Stimulated activated memory B cell treated with anti-CD40 and anti-IgM and Interleukin-4, amounts not matched to agents 10 μg/mL and 1 μg/mL and 100 μg/mL, for 72 hours (primary cell): ENCODE measurements around the gene TSPAN5.

Experiments used
- ATAC-seq: fragments of 150-1000 bp; cut with Tn5 transposase; 2 replicates; pipeline ENCODE4 v1.10.0; 2021
- H3K27ac Mint-ChIP-seq: one replicate; pipeline ENCODE4 v1.8.0; 2022; ENCODE audit warnings: mild to moderate bottlenecking, mixed read lengths
- H3K27me3 Mint-ChIP-seq: one replicate; pipeline ENCODE4 v1.8.0; 2022; ENCODE audit warnings: mixed read lengths
- H3K36me3 Mint-ChIP-seq: one replicate; pipeline ENCODE4 v1.8.0; 2022; ENCODE audit warnings: mixed read lengths
- H3K4me1 Mint-ChIP-seq: one replicate; pipeline ENCODE4 v1.8.0; 2022; ENCODE audit warnings: mixed read lengths
- H3K4me3 Mint-ChIP-seq: one replicate; pipeline ENCODE4 v1.8.0; 2022; ENCODE audit warnings: mild to moderate bottlenecking, moderate library complexity, mixed read lengths
- H3K9me3 Mint-ChIP-seq: one replicate; pipeline ENCODE4 v1.8.0; 2022; ENCODE audit warnings: mixed read lengths

The TSPAN5 gene

GRCh38 chr4:98606894-98607293 lies 51.5 kb downstream of the TSPAN5 start:
- ATAC-seq: no peak
- Mint-ChIP-seq H3K4me1 (peaks cover 36% of the 10 kb centered on the region), H3K9me3 (no peaks in the 10 kb centered on the region), H3K36me3 (peaks cover 8% of the 10 kb centered on the region), H3K27me3 (no peaks in the 10 kb centered on the region), H3K4me3 (no peak overlapping the region), H3K27ac (no peak overlapping the region)

GRCh38 chr4:98605216-98605615 lies 53.2 kb downstream of the TSPAN5 start:
- Mint-ChIP-seq H3K9me3 (peaks cover 6% of the 10 kb centered on the region), H3K4me1 (peaks cover 40% of the 10 kb centered on the region), H3K4me3 (no peak overlapping the region), H3K36me3 (peaks cover 15% of the 10 kb centered on the region), H3K27me3 (no peaks in the 10 kb centered on the region), H3K27ac (no peak overlapping the region)
- ATAC-seq: no peak

DNA sequence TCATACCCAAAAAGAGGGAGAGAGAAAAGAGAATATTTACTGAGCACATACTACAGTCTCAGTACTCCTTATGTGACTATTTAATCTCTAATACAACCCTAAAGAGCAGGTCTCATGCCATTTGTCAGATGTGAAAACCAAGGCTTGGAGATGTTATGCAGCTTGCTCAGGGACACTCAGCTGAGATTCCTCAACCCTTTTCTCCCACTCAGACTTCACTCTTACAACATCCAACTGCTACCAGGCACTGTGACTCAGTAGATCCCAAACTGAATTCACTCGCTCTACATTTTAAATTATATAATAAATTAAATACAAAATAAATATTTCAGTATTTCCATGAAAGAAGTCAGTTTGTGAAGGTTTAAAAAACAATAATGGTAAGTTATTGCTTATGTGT lies 53.7 kb downstream of the TSPAN5 start:
- H3K4me1 Mint-ChIP-seq: peaks cover 40% of the 10 kb centered on the region
- H3K27ac Mint-ChIP-seq: no peak overlapping the region
- no peaks in the 10 kb centered on the region for H3K27me3 Mint-ChIP-seq
- H3K36me3 Mint-ChIP-seq: peaks cover 15% of the 10 kb centered on the region
- no peak overlapping the region for H3K4me3 Mint-ChIP-seq
- ATAC-seq: no peak
- peaks cover 6% of the 10 kb centered on the region for H3K9me3 Mint-ChIP-seq

DNA sequence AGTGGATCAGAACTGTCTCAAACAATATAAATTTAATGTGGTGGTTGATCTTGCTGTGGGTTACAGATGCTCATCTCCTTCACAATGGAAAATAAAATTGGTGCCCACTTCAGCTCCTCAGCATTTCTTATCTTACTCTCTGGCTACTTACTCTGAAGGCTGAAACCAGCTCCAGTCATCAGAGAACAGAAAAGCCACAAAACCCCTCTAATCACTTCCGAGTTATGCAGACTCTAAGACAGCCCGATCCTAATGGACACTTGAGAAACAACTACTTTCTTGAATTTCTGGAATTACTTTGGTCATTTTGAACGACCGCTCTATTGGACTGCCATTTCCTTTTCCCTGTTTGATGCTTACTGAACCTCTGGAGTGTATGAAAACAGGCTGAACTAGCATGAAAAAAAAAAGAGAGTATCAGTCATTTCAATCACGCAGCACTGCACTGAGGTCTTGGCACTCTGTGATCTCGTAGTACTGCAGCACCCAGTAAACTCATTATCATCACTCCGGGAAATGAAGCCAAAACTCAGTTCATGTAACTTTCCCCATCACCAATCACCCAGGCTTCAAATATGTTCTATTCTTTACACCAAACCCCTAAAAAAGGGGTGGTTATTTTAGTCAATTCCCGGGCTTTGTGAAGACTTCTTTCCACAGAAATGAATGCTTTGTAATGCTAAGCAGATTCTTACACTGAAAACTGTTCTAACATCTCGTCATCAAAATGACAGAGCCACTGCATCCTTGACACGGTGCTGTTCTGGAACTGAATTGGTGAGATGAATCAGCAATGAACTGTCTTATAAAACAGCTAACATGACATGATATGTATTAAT lies 54.5 kb downstream of the TSPAN5 start:
- peak overlapping the region; percentile 14 for H3K4me3 Mint-ChIP-seq
- peaks cover 38% of the 10 kb centered on the region for H3K4me1 Mint-ChIP-seq
- ATAC-seq: peak; percentile 54
- H3K9me3 Mint-ChIP-seq: peaks cover 6% of the 10 kb centered on the region
- peak overlapping the region; percentile 5 for H3K27ac Mint-ChIP-seq
- no peaks in the 10 kb centered on the region for H3K27me3 Mint-ChIP-seq
- peaks cover 15% of the 10 kb centered on the region for H3K36me3 Mint-ChIP-seq

- H3K27me3 Mint-ChIP-seq: no peaks in the 10 kb centered on the region
- H3K4me1 Mint-ChIP-seq: peaks cover 32% of the 10 kb centered on the region
- peak overlapping the region; percentile 58 for H3K27ac Mint-ChIP-seq
- no peak overlapping the region for H3K4me3 Mint-ChIP-seq
- peak; percentile 65 for ATAC-seq
- peaks cover 8% of the 10 kb centered on the region for H3K9me3 Mint-ChIP-seq
- peaks cover 20% of the 10 kb centered on the region for H3K36me3 Mint-ChIP-seq
These were observed 56.1 kb downstream of the TSPAN5 start for GRCh38 chr4:98602270-98602669.

DNA sequence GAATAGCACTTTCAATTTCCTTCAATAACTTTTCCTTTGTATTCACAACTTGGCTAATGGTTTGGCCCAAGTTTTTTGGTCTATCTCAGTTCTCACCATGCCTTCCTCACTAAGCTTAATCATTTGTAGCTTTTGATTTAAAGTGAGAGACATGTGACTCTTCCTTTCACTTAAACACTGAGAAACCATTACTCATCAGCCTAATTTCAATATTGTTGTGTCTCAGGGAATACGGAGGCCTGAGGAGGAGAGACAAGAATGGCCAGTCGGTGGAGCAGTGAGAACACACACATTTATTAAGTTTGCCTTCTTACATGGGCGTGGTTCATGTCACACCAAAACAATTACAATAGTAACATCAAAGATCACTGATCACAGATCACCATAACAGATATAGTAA lies 56.7 kb downstream of the TSPAN5 start:
- Mint-ChIP-seq H3K4me1 (peaks cover 32% of the 10 kb centered on the region), H3K36me3 (peaks cover 20% of the 10 kb centered on the region), H3K27ac (peak overlapping the region; percentile 58), H3K9me3 (peaks cover 8% of the 10 kb centered on the region), H3K4me3 (peak overlapping the region; percentile 24), H3K27me3 (no peaks in the 10 kb centered on the region)
- peak; percentile 48 for ATAC-seq

- peaks cover 20% of the 10 kb centered on the region for H3K36me3 Mint-ChIP-seq
- H3K4me3 Mint-ChIP-seq: no peak overlapping the region
- no peaks in the 10 kb centered on the region for H3K27me3 Mint-ChIP-seq
- H3K9me3 Mint-ChIP-seq: peaks cover 8% of the 10 kb centered on the region
- peaks cover 32% of the 10 kb centered on the region for H3K4me1 Mint-ChIP-seq
- no peak overlapping the region for H3K27ac Mint-ChIP-seq
- ATAC-seq: no peak
These were observed 58.7 kb downstream of the TSPAN5 start for GRCh38 chr4:98599617-98600205.

DNA sequence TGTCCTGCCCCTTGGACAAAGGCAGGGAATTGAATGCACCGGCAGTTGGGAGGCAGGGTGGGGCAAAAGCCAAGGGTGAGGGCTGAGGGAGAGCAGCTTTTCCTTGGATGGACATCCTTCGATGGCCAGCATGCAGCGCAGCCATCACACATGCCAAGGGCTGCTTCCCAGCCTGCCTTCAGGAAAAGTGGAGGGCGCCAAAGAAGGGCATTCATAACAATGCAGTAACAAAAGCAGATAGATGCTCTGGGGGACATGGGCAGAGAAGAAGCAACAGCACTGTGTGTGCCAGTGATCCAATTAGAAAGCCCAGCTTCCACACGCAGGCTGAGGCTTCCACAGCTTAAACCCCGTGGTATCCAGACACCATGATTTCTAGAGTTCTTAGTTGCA lies 71.5 kb downstream of the TSPAN5 start:
- no peaks in the 10 kb centered on the region for H3K9me3 Mint-ChIP-seq
- no peak for ATAC-seq
- H3K27me3 Mint-ChIP-seq: no peaks in the 10 kb centered on the region
- no peaks in the 10 kb centered on the region for H3K36me3 Mint-ChIP-seq
- no peaks in the 10 kb centered on the region for H3K4me1 Mint-ChIP-seq
- H3K27ac Mint-ChIP-seq: no peak overlapping the region
- no peak overlapping the region for H3K4me3 Mint-ChIP-seq

DNA sequence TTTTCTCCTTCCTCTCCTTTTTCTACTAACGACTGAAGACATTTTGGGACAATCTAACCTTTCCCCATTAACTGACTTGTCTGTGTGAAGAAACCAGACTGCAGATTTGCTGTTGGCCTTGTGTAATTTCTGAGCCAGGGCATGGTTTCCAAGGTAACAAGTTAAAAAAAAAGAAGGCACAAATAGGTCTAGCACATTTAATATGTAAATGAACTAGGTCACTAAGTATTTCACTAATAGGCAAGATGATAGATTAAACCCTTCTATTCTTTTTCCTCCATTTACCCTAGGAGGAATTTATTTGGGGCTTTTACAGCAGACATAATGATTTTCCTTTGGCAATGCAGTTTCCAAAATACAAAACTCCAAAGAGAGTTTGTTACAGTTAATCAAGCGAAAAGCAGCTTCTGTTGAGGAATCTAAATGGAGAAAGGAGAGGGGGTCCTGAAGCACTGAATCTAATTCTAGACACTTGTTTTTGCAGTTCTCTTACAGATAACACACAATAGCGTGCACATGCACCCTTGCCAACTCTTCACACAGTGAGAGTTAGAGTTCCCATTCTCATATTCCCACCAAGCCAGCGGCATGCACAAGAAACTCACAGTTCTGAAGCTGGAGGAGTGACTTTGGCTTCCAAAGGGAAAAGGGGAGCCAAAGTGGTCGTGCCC lies 72.0 kb downstream of the TSPAN5 start:
- no peak overlapping the region for H3K4me3 Mint-ChIP-seq
- H3K36me3 Mint-ChIP-seq: no peaks in the 10 kb centered on the region
- no peaks in the 10 kb centered on the region for H3K27me3 Mint-ChIP-seq
- no peak overlapping the region for H3K27ac Mint-ChIP-seq
- no peak for ATAC-seq
- peaks cover 2% of the 10 kb centered on the region for H3K4me1 Mint-ChIP-seq
- no peaks in the 10 kb centered on the region for H3K9me3 Mint-ChIP-seq

DNA sequence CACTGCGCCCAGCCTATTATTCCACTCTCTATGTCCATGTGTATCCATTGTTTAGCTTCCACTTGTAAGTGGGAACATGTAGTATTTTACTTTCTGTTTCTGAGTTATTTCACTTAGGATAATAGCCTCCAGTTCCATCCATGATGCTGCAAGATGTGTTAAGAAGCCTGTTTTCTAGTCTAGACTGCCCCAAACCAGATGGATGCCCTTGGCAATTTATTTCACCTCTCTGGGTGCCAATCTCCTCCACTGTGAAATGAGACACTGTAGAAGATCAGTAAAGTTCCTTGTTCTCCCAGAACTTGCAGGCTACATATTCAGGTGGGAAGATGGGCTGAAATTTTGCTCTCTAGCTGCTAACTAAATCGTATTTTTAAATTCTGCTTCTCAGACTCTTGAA lies 72.8 kb downstream of the TSPAN5 start:
- Mint-ChIP-seq H3K4me1 (peaks cover 10% of the 10 kb centered on the region), H3K27me3 (no peaks in the 10 kb centered on the region), H3K27ac (no peak overlapping the region), H3K9me3 (no peaks in the 10 kb centered on the region), H3K36me3 (no peaks in the 10 kb centered on the region), H3K4me3 (no peak overlapping the region)
- ATAC-seq: no peak

DNA sequence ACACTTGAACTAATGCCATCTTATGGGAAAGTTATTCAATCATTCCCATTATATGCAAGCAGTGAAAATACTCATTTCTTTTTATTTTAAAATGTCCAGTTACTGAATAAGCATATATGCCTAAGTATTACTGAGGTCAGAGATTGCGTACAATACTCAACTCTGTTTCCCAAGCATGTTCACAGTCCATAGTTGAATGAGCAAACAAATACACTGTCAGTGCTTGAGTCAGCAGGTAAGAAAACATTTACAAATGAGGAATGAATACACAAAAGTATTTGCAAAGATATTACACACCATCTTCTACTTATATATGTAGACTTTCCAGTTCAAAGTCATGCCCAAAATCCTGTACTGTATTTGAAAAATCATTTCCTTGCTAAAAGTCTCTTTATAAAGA lies 74.1 kb downstream of the TSPAN5 start:
- Mint-ChIP-seq H3K36me3 (no peaks in the 10 kb centered on the region), H3K9me3 (no peaks in the 10 kb centered on the region), H3K4me1 (peaks cover 19% of the 10 kb centered on the region), H3K4me3 (no peak overlapping the region), H3K27ac (no peak overlapping the region), H3K27me3 (no peaks in the 10 kb centered on the region)
- ATAC-seq: no peak

DNA sequence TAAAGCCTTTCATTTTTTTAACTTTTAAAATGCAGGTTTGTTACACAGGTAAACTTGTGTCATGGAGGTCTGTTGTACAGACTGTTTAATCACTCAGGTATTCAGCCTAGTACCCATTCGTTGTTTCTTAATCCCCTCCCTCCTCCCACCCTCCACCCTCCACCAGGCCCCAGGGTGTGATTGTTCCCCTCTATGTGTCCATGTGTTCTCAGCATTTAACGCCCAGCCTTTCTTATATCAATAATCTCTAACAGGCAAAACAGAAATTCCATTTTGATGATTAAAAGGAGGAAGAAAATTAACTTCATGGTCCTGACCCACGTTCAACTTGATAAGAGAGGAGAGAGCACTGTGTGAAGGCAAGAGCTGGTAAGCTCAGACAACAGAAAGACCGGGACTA lies 75.1 kb downstream of the TSPAN5 start:
- H3K4me1 Mint-ChIP-seq: peaks cover 29% of the 10 kb centered on the region
- H3K27ac Mint-ChIP-seq: no peak overlapping the region
- no peak for ATAC-seq
- no peaks in the 10 kb centered on the region for H3K9me3 Mint-ChIP-seq
- H3K36me3 Mint-ChIP-seq: no peaks in the 10 kb centered on the region
- no peaks in the 10 kb centered on the region for H3K27me3 Mint-ChIP-seq
- no peak overlapping the region for H3K4me3 Mint-ChIP-seq

- Mint-ChIP-seq H3K4me3 (no peak overlapping the region), H3K27me3 (no peaks in the 10 kb centered on the region)
These were observed 77.3 kb downstream of the TSPAN5 start for GRCh38 chr4:98581126-98581525.

GRCh38 chr4:98577956-98578355 lies 80.5 kb downstream of the TSPAN5 start:
- Mint-ChIP-seq H3K27ac (no peak overlapping the region), H3K4me3 (peak overlapping the region; percentile 10), H3K4me1 (peaks cover 42% of the 10 kb centered on the region), H3K9me3 (no peaks in the 10 kb centered on the region), H3K36me3 (peaks cover 11% of the 10 kb centered on the region), H3K27me3 (no peaks in the 10 kb centered on the region)
- peak; percentile 66 for ATAC-seq

More at GRCh38 chr4:98581126-98581525, 77.3 kb downstream of the TSPAN5 start:
- Mint-ChIP-seq H3K36me3 (peaks cover 2% of the 10 kb centered on the region), H3K27ac (no peak overlapping the region), H3K4me1 (peaks cover 42% of the 10 kb centered on the region), H3K9me3 (no peaks in the 10 kb centered on the region)
- no peak for ATAC-seq

DNA sequence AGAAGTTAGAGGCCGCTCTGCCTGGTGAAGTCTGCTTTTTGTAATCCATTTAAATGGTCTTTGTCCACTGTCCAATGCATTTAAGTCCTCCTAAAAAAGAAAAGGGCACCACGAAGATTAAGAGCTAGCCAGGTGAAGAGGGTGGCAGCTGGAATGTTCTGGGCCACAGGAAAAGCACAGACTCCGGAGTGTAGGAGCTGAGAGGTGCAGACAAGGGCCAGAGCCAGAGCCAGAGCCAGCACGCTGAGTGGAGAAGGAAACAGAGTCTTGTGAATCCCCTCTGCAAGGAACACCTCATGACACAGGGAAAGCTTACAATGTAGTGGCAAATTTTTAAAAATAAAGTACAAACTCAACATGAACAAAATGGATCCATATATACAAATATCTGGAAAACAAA lies 83.6 kb downstream of the TSPAN5 start:
- H3K9me3 Mint-ChIP-seq: no peaks in the 10 kb centered on the region
- no peak for ATAC-seq
- no peak overlapping the region for H3K27ac Mint-ChIP-seq
- H3K4me3 Mint-ChIP-seq: no peak overlapping the region
- H3K36me3 Mint-ChIP-seq: peaks cover 11% of the 10 kb centered on the region
- no peaks in the 10 kb centered on the region for H3K27me3 Mint-ChIP-seq
- H3K4me1 Mint-ChIP-seq: peaks cover 31% of the 10 kb centered on the region

GRCh38 chr4:98573791-98574190 lies 84.6 kb downstream of the TSPAN5 start:
- peaks cover 11% of the 10 kb centered on the region for H3K36me3 Mint-ChIP-seq
- no peaks in the 10 kb centered on the region for H3K9me3 Mint-ChIP-seq
- no peak for ATAC-seq
- peaks cover 24% of the 10 kb centered on the region for H3K4me1 Mint-ChIP-seq
- no peak overlapping the region for H3K27ac Mint-ChIP-seq
- H3K27me3 Mint-ChIP-seq: no peaks in the 10 kb centered on the region
- H3K4me3 Mint-ChIP-seq: no peak overlapping the region
